GM12801 (cell line): ENCODE results near the gene ZBED6.

Experiments
- TF ChIP-seq, protein P1 (sequence below): IDR thresholded peaks from one replicate; pipeline ENCODE4 v1.5.1; 2011; ENCODE audit warnings: control low read depth; ENCODE audit not compliant: insufficient read length; ENCODE audit errors: extremely low read depth

The ZBED6 gene

DNA sequence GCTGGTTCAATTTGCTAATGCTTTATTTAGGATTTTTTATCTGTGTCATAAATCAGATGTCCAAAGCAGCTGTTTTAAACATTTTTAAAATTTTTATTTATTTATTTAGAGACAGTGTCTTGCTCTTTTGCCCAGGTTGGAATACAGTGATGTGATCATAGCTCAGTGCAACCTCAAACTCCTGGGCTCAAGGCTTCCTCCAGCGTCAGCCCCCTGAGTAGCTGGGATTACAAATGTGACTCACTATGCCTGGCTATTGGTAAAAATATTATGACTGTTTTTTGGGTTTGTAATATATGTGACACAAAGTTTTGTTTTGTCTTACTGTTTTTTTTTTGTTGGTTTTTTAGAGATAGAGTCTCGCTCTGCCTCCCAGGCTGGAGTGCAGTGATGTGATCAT is 11.8 kb downstream of the ZBED6 start:
- TF ChIP-seq, protein P1, sequence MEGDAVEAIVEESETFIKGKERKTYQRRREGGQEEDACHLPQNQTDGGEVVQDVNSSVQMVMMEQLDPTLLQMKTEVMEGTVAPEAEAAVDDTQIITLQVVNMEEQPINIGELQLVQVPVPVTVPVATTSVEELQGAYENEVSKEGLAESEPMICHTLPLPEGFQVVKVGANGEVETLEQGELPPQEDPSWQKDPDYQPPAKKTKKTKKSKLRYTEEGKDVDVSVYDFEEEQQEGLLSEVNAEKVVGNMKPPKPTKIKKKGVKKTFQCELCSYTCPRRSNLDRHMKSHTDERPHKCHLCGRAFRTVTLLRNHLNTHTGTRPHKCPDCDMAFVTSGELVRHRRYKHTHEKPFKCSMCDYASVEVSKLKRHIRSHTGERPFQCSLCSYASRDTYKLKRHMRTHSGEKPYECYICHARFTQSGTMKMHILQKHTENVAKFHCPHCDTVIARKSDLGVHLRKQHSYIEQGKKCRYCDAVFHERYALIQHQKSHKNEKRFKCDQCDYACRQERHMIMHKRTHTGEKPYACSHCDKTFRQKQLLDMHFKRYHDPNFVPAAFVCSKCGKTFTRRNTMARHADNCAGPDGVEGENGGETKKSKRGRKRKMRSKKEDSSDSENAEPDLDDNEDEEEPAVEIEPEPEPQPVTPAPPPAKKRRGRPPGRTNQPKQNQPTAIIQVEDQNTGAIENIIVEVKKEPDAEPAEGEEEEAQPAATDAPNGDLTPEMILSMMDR = no peak

DNA sequence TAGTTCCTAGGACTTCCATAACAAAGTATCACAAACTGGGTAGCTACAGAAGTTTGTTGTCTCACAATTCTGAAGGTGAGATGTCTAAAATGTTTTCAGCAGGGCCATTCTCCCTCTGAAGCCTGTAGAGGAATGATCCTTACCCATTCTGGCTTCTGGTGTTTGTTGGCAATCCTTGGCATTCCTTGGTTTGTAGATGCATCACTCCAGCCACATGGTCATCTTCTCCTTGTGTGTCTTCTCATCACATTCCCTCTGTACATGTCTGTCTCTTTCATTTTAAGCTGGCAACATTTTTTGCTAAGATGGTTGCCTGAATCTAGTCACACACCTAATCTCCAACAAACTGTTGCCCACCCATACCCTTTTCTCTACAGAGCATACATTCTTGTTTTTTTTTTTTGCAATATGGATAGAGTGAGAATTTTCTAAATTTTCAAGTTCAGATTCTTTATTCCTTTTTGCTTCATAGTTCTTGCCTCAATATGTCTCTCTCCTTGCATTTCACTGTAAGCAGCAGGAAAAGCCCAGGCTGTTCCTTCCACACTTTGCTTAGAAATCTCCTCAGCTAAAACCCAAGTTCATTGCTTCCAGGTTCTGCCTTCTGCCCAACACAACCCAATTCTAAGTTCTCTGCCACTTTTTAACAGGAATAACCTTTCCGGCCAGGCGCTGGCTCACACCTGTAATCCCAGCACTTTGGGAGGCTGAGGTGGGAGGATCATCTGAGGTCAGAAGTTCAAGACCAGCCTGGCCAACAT is 18.3 kb downstream of the ZBED6 start:
- TF ChIP-seq, protein P1 = no peak

DNA sequence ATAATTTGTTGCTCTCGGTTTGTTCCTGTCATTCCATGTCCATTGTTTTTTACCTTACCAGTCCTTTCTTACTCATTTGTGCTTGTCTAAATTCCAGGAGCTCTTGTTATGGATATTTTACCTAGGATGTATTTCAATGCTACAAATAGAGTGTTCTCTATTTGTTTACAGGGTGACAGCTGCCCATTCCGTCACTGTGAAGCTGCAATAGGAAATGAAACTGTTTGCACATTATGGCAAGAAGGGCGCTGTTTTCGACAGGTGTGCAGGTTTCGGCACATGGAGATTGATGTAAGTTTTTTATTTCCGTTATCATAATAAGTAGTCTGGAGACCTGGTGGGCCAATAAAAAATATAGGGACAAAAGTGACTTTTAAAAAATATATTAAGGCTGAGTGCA is 23.0 kb downstream of the ZBED6 start:
- TF ChIP-seq, protein P1 = no peak

DNA sequence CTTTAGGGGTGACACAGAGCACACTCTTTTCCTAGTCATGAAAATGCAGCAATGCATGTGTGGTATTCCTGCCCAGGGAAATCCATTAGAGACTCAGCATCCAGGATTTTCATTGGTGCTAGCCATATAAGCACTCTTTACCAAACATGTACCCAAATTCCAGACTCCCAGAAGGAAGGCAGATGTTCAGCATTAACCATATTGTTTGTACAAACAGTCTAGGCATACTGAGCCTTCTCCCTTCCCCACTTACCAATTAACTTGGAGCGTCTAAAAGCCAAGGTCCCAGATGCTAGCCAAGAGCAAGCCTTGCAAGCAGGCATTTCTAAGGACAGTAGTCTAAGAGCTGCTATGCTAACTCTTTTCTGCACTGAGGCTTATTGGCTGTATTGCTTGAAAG is 27.9 kb downstream of the ZBED6 start:
- TF ChIP-seq, protein P1 = no peak

DNA sequence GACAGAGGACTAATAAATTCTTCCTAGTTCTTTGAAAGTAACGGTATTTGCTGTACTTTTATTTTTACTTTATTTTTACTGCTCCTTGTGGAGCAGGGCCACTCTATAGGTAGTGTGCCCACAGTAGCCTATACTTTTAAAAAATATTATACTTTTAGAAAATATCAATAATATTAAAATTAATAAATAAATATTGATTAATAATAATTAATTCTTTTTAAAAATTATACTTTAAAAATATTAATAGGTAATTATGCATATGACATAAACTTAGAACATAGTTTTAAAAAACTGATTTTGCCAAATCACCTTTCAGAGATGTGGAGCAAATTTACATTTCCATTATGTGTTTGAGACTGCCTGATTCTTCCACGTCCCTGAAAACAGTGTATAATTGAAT is 30.8 kb downstream of the ZBED6 start:
- TF ChIP-seq, protein P1 = no peak

DNA sequence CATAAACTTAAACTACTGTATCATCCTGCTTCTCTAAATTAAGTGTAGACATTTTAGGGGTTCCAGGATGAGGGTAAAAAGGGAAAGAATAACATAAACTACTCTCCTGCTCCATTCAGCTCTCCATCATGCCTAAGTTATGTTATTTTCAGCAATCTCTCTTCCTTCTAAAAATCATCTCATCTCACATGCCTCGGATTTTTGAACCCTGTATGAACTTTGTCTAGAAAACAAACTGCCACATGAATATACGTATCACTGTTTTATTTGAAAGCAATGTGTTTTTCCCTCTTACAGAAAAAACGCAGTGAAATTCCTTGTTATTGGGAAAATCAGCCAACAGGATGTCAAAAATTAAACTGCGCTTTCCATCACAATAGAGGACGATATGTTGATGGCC is 32.6 kb downstream of the ZBED6 start:
- TF ChIP-seq, protein P1 = no peak

DNA sequence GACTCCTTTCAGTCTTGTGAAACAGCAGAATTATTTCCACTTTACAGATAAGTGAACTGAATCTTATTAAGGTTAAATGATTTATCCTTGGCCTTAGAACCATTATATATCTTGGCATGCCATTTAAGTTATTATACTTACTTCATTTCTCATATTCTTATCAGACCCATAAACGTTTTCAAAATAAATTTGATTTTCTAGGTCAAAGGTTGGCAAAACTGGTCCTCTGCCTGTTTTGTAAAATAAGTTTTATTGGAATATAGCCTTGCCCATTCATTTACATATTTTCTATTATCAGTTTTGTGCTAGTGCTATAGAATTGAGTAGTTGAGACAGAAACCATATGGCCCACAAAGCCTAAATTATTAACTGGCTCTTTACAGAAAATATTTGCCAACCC is 33.1 kb downstream of the ZBED6 start:
- TF ChIP-seq, protein P1 = no peak
